DND-41 (cell line): ENCODE results near the gene ADPRHL1.

Experiments
- EZH2 ChIP-seq: IDR thresholded peaks from 3 replicates; pipeline ENCODE4 v1.6.1; 2012; ENCODE audit warnings: borderline replicate concordance, low read depth, mild to moderate bottlenecking, moderate library complexity, low read length, inconsistent platforms; ENCODE audit not compliant: severe bottlenecking
- TF ChIP-seq, protein P1 (sequence below): IDR thresholded peaks from 2 replicates; pipeline ENCODE4 v1.5.1; 2012; ENCODE audit warnings: borderline replicate concordance, low read length, moderate library complexity, mild to moderate bottlenecking; ENCODE audit not compliant: poor library complexity, severe bottlenecking; ENCODE audit errors: extremely low read depth

DNA sequence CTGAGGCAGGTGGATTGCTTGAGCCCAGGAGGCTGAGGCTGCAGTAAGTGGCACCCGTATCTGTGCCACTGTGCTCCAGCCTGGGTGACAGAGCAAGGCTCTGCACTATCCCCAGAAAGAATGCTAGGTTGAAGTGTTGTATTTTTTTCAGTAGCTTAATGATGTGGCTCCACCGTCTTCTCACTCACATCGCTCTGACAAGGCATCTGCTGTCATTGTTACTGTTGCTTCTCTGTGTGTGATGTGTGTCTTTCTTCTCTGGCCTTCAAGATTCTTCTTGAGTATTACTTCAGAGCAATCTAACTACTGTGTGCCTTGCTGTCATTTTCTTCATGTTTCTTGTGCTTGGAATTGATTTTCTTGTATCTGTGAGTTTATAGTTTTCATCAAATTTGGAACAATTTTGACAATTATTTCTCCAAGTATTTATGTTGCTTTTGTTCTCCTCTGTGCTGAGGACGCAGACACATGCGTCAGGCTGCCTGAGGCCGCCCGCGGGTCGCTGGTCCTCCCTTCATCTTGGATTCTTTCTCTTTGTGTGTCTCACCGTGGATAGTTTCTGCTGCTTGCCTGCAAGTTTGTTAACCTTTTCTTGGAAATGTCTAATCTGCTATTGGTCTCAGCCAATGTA is 10.8 kb downstream of the ADPRHL1 start:
- TF ChIP-seq, protein P1, sequence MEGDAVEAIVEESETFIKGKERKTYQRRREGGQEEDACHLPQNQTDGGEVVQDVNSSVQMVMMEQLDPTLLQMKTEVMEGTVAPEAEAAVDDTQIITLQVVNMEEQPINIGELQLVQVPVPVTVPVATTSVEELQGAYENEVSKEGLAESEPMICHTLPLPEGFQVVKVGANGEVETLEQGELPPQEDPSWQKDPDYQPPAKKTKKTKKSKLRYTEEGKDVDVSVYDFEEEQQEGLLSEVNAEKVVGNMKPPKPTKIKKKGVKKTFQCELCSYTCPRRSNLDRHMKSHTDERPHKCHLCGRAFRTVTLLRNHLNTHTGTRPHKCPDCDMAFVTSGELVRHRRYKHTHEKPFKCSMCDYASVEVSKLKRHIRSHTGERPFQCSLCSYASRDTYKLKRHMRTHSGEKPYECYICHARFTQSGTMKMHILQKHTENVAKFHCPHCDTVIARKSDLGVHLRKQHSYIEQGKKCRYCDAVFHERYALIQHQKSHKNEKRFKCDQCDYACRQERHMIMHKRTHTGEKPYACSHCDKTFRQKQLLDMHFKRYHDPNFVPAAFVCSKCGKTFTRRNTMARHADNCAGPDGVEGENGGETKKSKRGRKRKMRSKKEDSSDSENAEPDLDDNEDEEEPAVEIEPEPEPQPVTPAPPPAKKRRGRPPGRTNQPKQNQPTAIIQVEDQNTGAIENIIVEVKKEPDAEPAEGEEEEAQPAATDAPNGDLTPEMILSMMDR: no peak
- TF ChIP-seq EZH2: no peak
